GM21825 (cell line): Measurements from ENCODE around the gene UBE2D1.

Experiments
- ATAC-seq: cut with Tn5 transposase; IDR thresholded peaks from one replicate; pipeline ENCODE4 v1.9.1; 2021; ENCODE audit warnings: mild to moderate bottlenecking, moderate library complexity; ENCODE audit not compliant: unreplicated experiment

Gene UBE2D1

GRCh38 chr10:58336242-58336641 lies 1.4 kb downstream of the UBE2D1 start:
- no peak for ATAC-seq

GRCh38 chr10:58341422-58341821 lies 6.6 kb downstream of the UBE2D1 start:
- ATAC-seq, result no peak

GRCh38 chr10:58341947-58342346 lies 7.1 kb downstream of the UBE2D1 start:
- no peak for ATAC-seq

- no peak for ATAC-seq
These were observed 13.2 kb downstream of the UBE2D1 start for GRCh38 chr10:58347967-58348366.

DNA sequence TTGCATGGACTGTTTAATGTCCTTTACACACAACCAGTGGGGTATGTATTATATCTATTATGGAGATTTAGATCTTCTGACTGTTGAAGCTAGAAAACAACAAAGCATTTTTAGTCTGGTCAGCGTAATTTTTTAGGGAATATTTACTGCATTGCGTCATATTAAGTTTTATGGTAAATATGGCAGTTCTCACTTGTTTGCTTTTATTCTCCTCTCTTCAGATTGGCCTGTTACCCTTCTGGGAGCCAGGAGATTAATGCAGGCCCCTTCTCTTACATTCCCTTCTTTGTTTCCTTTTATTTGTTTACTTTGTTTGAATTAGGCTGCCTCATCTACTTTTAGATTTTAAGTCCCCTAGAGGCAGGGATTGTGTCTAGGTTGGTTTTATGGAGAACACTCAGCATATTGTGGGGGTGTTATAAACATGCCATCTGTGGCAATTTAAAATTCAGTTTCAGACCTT lies 13.8 kb downstream of the UBE2D1 start:
- no peak for ATAC-seq

DNA sequence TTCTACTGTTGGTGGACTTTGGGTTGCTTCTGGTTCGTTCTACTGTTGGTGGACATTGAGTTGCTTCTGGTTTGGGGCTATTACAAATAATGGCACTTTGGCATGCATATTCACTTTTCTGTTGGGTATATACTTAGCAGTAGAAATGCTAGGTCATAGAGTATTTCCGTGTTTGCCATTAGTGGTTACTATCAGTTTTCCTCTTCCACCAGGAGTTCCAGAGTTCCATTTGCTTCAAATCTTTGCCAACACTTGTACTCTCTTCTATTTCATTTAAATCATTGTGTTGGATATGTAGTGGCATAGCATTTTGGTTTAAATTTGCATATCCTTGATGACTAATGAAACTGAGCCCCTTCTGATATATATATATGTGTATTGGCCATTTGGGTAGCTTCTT lies 15.2 kb downstream of the UBE2D1 start:
- ATAC-seq, result no peak

- ATAC-seq, result no peak
These were observed 16.0 kb downstream of the UBE2D1 start for GRCh38 chr10:58350619-58351323.

- ATAC-seq, result no peak
These were observed 17.1 kb downstream of the UBE2D1 start for GRCh38 chr10:58351616-58352578.

- ATAC-seq, result no peak
These were observed 18.3 kb downstream of the UBE2D1 start for GRCh38 chr10:58352956-58353610.

GRCh38 chr10:58356756-58357155 lies 21.9 kb downstream of the UBE2D1 start:
- ATAC-seq, result no peak

GRCh38 chr10:58358314-58358933 lies 23.6 kb downstream of the UBE2D1 start:
- no peak for ATAC-seq

GRCh38 chr10:58358947-58359346 lies 24.1 kb downstream of the UBE2D1 start:
- ATAC-seq, result no peak

- no peak for ATAC-seq
These were observed 24.7 kb downstream of the UBE2D1 start for GRCh38 chr10:58359541-58359940.

GRCh38 chr10:58360412-58361004 lies 25.7 kb downstream of the UBE2D1 start:
- ATAC-seq, result no peak

- ATAC-seq, result no peak
These were observed 26.5 kb downstream of the UBE2D1 start for GRCh38 chr10:58361353-58361752.

DNA sequence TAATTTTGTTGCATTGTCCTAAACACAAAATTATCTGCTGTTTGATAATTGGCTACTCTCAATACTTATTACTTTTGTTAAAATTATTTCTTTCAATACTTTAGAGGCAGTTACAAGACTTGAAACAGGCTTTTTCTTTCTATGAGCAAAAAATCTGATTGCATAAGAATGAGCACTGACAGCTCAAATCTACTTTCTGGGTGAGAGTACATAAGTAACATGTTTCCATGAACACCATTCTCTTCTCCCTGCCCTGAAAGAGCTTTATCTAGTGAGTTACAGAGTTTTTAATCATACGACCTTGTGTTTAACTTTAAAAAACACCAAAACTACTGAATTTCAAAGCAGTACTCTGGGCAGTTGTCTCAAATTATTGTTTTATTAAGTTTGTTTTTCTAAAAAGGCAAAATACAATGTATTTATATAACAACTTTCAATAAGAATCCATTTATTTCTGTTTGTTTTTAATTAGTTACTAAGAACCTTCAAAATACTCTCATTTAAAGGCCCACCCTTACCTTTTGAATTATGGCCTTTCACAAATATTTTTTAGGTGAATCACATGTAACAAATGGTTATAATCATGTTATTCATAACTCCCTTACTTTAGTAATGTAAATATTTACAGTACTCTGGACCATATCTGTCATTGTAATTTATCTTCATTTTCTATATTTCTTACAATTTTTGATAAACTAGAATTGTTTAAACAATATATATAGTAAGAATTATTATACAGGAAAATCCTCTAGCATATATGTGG lies 27.4 kb downstream of the UBE2D1 start:
- ATAC-seq, result no peak

GRCh38 chr10:58367069-58367468 lies 32.3 kb downstream of the UBE2D1 start:
- ATAC-seq, result no peak

GRCh38 chr10:58371473-58371872 lies 36.7 kb downstream of the UBE2D1 start:
- ATAC-seq, result no peak

DNA sequence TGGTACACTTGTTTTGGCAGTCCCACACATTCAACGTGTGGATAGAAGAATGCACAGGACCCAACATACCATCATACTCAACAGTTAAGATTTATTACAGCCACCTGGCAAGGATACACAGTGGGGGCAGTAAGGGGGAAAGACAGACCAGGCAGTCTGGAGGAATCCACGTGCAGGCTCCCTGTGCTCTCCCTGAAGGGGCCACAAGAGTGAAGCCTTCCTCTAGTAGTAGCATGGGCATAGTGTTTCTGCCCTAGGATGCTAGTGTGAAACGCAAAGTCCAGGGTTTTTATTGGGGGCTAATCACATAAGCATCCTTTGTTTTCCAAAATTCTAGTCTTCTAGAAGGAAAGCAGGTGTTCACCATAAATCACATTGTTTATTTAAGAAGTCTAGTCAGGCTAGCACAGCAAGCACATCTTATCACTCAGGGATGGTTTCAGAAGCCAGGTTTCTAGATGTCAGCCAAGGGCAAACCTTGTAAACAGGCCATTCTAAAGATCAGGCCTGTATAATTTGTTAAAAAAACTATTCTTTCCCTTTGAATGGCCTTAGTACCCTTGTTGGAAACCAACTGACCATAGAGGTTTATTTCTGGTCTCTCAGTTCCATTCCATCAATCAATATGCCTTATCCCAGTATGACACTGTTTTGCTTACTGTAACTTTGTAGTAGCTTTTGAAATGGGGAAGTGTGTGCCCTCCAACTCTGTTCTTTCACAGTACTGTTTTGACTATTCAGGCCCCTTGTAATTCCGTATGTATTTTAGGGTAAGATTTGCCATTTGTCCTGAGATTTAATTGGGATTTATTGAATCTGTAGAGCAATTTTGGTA lies 38.0 kb downstream of the UBE2D1 start:
- peak; percentile 72 for ATAC-seq
